Measurements from ENCODE around the gene CD101. TPM values are rescaled to one million over a fixed set of nuclear protein-coding genes. Genes with fewer than 3 reads are reported as not detected.

The CD101 gene
- total RNA-seq, 3 donors from 2014 or later (not counting 1 experiment from before 2014, with no cell fraction given): 0.82 to 3.1 (median 2.5) TPM

DNA sequence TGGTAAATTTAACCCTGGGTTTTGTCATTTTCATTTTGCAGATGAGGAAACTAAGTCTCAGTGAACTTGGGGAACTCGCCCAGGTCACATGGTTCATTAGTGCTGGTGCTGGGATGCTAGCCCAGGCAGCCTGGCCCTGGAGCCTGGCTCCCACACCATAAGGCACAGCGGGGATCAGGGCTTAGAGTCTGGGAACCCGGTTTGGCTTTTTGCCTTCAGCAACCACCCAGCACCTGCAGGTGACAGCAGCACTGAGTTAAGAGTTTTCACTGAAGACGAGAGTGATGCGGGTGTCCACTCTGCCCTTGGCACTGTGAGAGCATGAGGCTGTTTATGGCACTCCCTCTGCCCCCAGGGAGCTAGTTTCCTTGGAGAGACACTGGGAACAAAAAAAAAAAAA lies 18.4 kb upstream of the CD101 start:
- no peak for DNase-seq
- Mint-ChIP-seq H3K27me3 (ENCODE audit: low read depth in 2 of 2) (peaks cover 5 to 15% of the 10 kb centered on the region in 2 donors), H3K9me3 (no peaks in the 10 kb centered on the region), H3K4me3 (no peak overlapping the region), H3K36me3 (no peaks in the 10 kb centered on the region), H3K27ac (no peak overlapping the region), H3K4me1 (peaks cover 12 to 15% of the 10 kb centered on the region in 2 donors)
- intact Hi-C loops (cut with micrococcal nuclease): no loop called here
- no peak overlapping the region for H3K27ac ChIP-seq (ENCODE audit: low read length)
- H3K9me3 ChIP-seq (ENCODE audit: control insufficient read depth, insufficient read depth, low read length): no peaks in the 10 kb centered on the region
- TF ChIP-seq, protein P1, sequence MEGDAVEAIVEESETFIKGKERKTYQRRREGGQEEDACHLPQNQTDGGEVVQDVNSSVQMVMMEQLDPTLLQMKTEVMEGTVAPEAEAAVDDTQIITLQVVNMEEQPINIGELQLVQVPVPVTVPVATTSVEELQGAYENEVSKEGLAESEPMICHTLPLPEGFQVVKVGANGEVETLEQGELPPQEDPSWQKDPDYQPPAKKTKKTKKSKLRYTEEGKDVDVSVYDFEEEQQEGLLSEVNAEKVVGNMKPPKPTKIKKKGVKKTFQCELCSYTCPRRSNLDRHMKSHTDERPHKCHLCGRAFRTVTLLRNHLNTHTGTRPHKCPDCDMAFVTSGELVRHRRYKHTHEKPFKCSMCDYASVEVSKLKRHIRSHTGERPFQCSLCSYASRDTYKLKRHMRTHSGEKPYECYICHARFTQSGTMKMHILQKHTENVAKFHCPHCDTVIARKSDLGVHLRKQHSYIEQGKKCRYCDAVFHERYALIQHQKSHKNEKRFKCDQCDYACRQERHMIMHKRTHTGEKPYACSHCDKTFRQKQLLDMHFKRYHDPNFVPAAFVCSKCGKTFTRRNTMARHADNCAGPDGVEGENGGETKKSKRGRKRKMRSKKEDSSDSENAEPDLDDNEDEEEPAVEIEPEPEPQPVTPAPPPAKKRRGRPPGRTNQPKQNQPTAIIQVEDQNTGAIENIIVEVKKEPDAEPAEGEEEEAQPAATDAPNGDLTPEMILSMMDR (IDR thresholded peaks at IDR 0.05): no peak
- no peaks in the 10 kb centered on the region for H3K27me3 ChIP-seq (ENCODE audit: control insufficient read depth, insufficient read depth, low read length)
- no peaks in the 10 kb centered on the region for H3K36me3 ChIP-seq (ENCODE audit: control insufficient read depth, insufficient read depth, low read length)
- no peak overlapping the region for H3K4me3 ChIP-seq (ENCODE audit: low read length)
- no peak for ATAC-seq
- 91% methylated on average over 5 of the region's 5 CpGs for WGBS (ENCODE audit: insufficient coverage)
- H3K4me1 ChIP-seq (ENCODE audit: control insufficient read depth, insufficient read depth, low read length): peaks cover 8% of the 10 kb centered on the region

DNA sequence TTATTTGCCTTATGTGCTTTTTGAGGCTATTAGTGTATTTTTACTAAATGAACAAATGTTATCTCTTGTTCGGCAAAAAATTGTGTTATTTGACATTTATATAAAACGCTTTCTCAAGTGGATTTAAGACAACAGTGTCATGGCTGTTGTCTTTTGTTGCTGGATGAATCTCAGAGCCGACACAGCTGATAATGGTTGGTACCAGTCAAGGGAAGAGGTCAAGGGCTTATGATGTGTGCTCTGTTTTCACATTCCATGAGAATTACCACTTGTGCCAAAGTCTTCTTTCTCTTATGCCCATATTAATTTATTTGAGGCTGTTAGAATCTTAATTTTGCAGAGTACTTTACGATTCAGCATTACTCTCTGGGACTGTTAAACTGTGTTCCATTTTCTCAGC lies 17.9 kb upstream of the CD101 start:
- no peak for ATAC-seq
- WGBS (ENCODE audit: insufficient coverage): 85% methylated on average over 3 of the region's 4 CpGs
- H3K36me3 ChIP-seq (ENCODE audit: control insufficient read depth, insufficient read depth, low read length): no peaks in the 10 kb centered on the region
- DNase-seq: no peak
- no peak overlapping the region for H3K27ac ChIP-seq (ENCODE audit: low read length)
- H3K27ac Mint-ChIP-seq: no peak overlapping the region
- no peaks in the 10 kb centered on the region for H3K9me3 Mint-ChIP-seq
- H3K4me1 Mint-ChIP-seq: peaks cover 12 to 15% of the 10 kb centered on the region in 2 donors
- peaks cover 5 to 15% of the 10 kb centered on the region in 2 donors for H3K27me3 Mint-ChIP-seq (ENCODE audit: low read depth in 2 of 2)
- H3K27me3 ChIP-seq (ENCODE audit: control insufficient read depth, insufficient read depth, low read length): no peaks in the 10 kb centered on the region
- H3K36me3 Mint-ChIP-seq: no peaks in the 10 kb centered on the region
- peaks cover 8% of the 10 kb centered on the region for H3K4me1 ChIP-seq (ENCODE audit: control insufficient read depth, insufficient read depth, low read length)
- no peaks in the 10 kb centered on the region for H3K9me3 ChIP-seq (ENCODE audit: control insufficient read depth, insufficient read depth, low read length)
- no peak overlapping the region for H3K4me3 Mint-ChIP-seq
- no peak overlapping the region for H3K4me3 ChIP-seq (ENCODE audit: low read length)
- TF ChIP-seq, protein P1 (IDR thresholded peaks at IDR 0.05): no peak
- intact Hi-C loops (cut with micrococcal nuclease): no loop called here

DNA sequence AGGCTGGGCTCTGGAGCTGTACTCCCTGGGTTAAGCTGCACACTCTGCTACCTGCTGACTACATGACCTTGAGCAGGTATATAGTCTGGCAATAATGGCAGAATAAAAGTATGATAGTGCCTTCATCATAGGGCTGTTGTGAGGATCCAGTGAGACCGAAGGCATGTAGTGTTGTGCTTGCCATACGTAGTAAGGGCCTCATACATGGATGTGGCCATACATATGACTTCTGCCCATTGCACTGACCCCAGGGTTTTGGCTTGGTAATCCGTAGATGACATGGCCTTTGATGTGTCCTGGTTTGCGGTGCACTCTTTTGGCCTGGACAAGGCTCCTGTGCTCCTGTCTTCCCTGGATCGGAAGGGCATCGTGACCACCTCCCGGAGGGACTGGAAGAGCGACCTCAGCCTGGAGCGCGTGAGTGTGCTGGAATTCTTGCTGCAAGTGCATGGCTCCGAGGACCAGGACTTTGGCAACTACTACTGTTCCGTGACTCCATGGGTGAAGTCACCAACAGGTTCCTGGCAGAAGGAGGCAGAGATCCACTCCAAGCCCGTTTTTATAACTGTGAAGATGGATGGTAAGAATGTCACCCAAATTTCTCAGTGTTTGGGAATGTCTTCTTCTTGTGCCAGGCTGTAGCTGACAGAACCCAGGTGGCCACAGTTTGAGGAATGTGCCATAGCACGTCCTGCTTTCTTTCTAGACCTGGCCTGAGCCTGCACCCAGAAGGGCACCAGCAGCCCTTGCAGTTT lies 17.0 kb upstream of the CD101 start:
- H3K36me3 Mint-ChIP-seq: no peaks in the 10 kb centered on the region
- H3K27me3 Mint-ChIP-seq (ENCODE audit: low read depth in 2 of 2): peaks cover 5 to 15% of the 10 kb centered on the region in 2 donors
- Histone ChIP-seq H3K27me3 (ENCODE audit: control insufficient read depth, insufficient read depth, low read length) (no peaks in the 10 kb centered on the region), H3K27ac (ENCODE audit: low read length) (no peak overlapping the region), H3K4me3 (ENCODE audit: low read length) (no peak overlapping the region), H3K36me3 (ENCODE audit: control insufficient read depth, insufficient read depth, low read length) (no peaks in the 10 kb centered on the region), H3K4me1 (ENCODE audit: control insufficient read depth, insufficient read depth, low read length) (peaks cover 8% of the 10 kb centered on the region), H3K9me3 (ENCODE audit: control insufficient read depth, insufficient read depth, low read length) (no peaks in the 10 kb centered on the region)
- no peak overlapping the region for H3K27ac Mint-ChIP-seq
- DNase-seq (no peak), ATAC-seq (no peak)
- 94% methylated on average over 14 of the region's 14 CpGs for WGBS (ENCODE audit: insufficient coverage)
- peaks cover 12 to 15% of the 10 kb centered on the region in 2 donors for H3K4me1 Mint-ChIP-seq
- H3K4me3 Mint-ChIP-seq: no peak overlapping the region
- TF ChIP-seq, protein P1 (IDR thresholded peaks at IDR 0.05): no peak
- no peaks in the 10 kb centered on the region for H3K9me3 Mint-ChIP-seq
- intact Hi-C loops (cut with micrococcal nuclease): no loop called here
